ENCODE measurements around the gene PDGFRA.
"Not testable (repeated sequence)": the region's sequence is repeated elsewhere in the genome, so short reads cannot be mapped to it uniquely, and the experiment has no call there.

Gene PDGFRA

GRCh38 chr4:54228056-54228527 is 1.0 kb upstream of the PDGFRA start:
- peak; percentile 72 to 90 for DNase-seq

GRCh38 chr4:54228546-54228945 is 547 bp upstream of the PDGFRA start:
- no peak for DNase-seq

GRCh38 chr4:54229631-54230483 is 764 bp downstream of the PDGFRA start:
- peak in 1 of 2 experiments; percentile 26 for DNase-seq

- peak in 1 of 2 experiments; percentile 68 for DNase-seq
Observed at GRCh38 chr4:54230484-54231418, 1.7 kb downstream of the PDGFRA start.

DNA sequence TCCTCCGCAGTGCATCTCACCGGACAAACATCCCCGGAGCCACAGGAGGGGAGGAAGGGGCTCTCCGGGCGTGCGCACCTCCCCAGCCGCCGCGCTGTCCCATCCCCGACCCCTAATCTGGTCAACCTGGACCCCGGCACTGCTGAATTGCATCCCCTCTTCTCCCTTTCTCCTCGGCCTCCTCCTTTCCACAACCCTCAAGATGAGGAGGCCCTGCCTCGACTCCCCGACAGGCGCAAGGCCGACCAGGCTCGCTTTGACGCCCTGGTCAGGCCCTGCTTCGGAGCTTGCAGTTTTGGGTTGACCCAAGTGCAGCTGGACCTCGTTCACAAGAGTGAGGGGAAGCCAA is 2.3 kb downstream of the PDGFRA start:
- DNase-seq: no peak

DNA sequence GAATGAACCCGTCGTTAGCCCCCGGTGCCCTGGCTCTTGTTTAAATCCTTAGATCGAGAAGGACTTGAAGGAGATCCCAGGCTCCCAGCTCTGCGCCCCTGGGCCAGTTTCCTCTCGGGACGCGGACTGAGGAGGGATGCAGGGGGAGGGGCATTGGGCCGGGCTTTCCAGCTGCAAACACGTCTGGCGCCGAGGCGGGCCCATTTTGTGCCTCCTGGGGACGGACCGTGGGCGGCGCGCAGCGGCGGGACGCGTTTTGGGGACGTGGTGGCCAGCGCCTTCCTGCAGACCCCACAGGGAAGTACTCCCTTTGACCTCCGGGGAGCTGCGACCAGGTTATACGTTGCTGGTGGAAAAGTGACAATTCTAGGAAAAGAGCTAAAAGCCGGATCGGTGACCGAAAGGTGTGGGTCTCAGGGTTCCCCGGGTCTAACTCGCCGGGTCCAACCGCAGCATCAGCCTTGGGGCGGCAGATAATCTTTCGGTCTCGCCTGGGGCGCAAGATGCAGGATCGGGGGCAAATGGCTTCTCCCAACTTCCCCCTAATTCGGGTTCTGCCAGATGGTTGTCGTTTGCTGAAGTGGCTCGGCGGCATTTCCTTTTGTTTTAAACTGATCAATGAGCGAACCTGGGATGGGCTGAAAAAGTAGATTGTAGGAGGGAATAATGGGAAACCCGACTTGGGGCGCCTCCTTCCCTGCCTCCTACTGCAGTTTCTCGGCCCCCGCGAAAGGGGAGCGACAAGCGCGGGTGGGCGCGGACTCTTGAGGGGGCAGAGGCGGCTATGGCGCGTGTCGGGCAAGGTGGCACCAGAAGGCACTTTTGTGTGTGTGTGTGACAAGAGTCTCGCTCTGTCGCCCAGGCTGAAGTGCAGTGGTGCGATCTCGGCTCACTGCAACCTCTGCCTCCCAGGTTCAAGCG is 2.9 kb downstream of the PDGFRA start:
- DNase-seq: peak in 1 of 2 experiments; percentile 54

- peak; percentile 54 to 93 for DNase-seq
Observed at GRCh38 chr4:54233277-54233696, 4.2 kb downstream of the PDGFRA start.

GRCh38 chr4:54233697-54234496 is 4.8 kb downstream of the PDGFRA start:
- DNase-seq: peak in 1 of 2 experiments; percentile 91

- DNase-seq: peak in 1 of 2 experiments; percentile 40
Observed at GRCh38 chr4:54234497-54235205, 5.6 kb downstream of the PDGFRA start.

DNA sequence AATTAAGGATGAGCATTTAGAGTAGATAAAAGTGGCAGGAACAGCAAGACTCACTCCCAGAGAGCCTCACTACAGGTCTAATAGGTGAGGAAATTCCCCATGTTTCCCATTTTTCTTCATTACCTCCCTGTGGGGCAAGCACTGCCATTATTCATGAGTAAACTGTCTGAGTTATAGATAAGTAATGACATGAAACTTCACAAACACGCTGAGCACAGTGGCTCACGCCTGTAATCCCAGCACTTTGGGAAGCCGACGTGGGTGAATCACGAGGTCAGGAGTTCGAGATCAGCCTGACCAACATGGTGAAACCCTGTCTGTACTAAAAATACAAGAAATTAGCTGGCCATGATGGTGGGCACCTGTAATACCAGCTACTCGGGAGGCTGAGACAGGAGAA is 7.2 kb downstream of the PDGFRA start:
- DNase-seq: not testable (repeated sequence)

- no peak for DNase-seq
Observed at GRCh38 chr4:54237770-54238169, 8.7 kb downstream of the PDGFRA start.

GRCh38 chr4:54238389-54238788 is 9.3 kb downstream of the PDGFRA start:
- DNase-seq: no peak

DNA sequence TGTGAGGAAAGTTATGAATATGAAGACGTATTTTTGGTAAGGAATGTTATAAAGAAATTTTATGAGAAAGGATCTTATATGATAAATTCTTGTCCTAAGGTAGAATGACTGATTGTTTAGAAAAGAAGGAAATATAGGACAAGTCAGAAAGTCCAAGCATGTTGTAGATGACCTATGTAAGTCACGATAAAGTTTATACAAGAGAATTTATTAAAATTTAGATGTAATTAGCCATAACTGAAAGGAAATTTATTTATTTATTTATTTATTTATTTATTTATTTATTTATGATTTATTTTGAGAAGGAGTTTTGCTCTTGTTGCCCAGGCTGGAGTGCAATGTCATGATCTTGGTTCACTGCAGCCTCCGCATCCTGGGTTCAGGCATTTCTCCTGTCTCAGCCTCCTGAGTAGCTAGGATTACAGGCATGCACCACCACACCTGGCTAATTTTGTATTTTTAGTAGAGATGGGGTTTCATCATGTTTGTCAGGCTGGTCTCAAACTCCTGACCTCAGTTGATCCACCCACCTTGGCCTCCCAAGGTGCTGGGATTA is 12.3 kb downstream of the PDGFRA start:
- not testable (repeated sequence) for DNase-seq

- not testable (repeated sequence) for DNase-seq
Observed at GRCh38 chr4:54243541-54243940, 14.4 kb downstream of the PDGFRA start.

DNA sequence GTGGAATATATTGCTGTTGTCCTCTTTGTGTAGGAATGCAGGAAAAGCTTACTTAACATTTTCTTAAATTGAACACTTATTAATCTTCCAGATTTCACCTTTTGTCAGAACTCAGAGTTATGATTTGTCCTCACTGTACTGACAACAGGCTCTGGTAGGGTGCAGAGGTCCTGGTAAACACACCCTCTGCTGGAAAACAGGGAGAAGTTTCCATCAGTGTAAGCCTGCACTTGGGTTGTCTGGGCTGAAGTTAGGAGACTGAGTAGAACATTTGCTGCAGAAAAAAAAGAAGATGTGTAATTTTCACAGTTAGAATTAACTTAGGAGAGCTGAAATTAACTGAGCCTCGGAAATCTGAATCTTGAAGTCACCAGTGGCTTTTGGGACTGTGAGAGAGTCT is 23.2 kb downstream of the PDGFRA start:
- not testable (repeated sequence) for DNase-seq

DNA sequence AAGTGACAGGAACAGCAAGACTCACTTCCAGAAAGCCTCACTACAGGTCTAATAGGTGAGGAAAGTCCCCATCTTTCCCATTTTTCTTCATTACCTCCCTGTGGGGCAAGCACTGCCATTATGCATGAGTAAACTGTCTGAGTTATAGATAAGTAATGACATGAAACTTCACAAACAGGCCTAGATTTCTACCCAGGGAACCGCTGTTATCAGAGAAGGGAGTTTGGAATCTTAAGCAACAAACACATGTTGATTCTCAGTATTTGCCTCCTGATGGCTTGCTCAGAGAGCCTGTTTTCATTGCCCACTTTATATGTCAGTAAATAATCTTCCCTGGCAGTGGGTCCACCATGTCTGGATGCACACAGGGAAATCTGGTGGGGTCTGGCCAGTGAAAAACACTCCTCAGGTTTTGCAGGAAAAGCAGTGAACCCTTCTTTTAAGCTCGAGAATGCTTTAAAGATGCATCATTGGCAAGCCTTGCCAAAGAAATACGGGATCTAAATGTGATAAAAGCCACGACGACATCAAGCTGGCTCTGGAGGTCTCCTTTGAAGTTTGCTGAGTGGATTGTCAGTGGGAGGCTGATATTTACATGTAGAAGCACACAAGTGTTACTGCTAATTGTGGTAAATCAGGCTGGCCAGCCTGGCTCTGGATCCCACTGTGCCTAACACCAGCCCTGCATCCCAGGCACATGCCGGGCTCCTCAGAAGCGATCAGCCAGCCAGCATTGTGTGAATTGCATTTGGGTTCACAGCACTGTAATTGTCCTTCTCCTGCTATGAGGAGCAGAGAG is 25.2 kb downstream of the PDGFRA start:
- DNase-seq: no peak

DNA sequence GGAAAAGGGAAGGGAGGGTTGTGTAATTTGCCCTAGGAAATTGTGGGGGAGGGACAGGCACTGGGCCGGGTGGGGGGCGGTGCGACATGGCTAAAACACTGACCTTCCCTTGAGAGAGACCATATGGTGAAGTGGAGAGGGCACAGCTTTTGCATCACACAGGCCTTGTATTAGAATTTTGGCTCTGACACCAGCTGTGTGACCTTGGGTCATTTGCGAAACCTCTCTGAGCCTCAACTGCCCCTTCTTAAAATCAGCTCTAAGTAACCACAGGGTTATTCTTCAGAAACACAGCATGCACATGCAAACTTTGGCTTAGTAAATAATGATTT is 25.8 kb downstream of the PDGFRA start:
- DNase-seq: no peak

GRCh38 chr4:54255881-54256280 is 26.8 kb downstream of the PDGFRA start:
- DNase-seq: no peak
